Mammary epithelial cell (primary cell): Measurements from ENCODE around the gene OCIAD1.

ENCODE experiments used
- CTCF ChIP-seq, 2 donors: IDR thresholded peaks in 1 of 2; conservative IDR thresholded peaks in 1 of 2; 2 replicates each; pipeline ENCODE4 v1.5.1; 2011 to 2012; ENCODE audit warnings: inconsistent platforms in 2 of 2, low read length in 2 of 2, mild to moderate bottlenecking in 2 of 2, control low read depth in 1 of 2, low read depth in 1 of 2; ENCODE audit not compliant: insufficient read depth in 1 of 2; ENCODE audit errors: extremely low read depth in 1 of 2
- EZH2 ChIP-seq: IDR thresholded peaks from 2 replicates; pipeline ENCODE4 v1.6.1; 2012; ENCODE audit warnings: low read length, inconsistent platforms, borderline replicate concordance

- TF ChIP-seq EZH2 (no peak), CTCF (conservative IDR thresholded peaks at IDR 0.05 in 1 of 2, IDR thresholded peaks at IDR 0.05 in 1 of 2; ENCODE audit: extremely low read depth in 1 of 2, insufficient read depth in 1 of 2, low read depth in 1 of 2, low read length in 2 of 2) (no peak)
Measured at GRCh38 chr4:48904541-48905142, 73.8 kb downstream of the OCIAD1 start.
